ENCODE measurements around the gene SSH2. TPM values are rescaled to one million over a fixed set of nuclear protein-coding genes. Genes with fewer than 3 reads are reported as not detected.
"Not testable (repeated sequence)": the region's sequence is repeated elsewhere in the genome, so short reads cannot be mapped to it uniquely, and the experiment has no call there.

The SSH2 gene
- total and polyA plus RNA-seq, 2 experiments from 2014 or later = 9.9 to 12.7 TPM

DNA sequence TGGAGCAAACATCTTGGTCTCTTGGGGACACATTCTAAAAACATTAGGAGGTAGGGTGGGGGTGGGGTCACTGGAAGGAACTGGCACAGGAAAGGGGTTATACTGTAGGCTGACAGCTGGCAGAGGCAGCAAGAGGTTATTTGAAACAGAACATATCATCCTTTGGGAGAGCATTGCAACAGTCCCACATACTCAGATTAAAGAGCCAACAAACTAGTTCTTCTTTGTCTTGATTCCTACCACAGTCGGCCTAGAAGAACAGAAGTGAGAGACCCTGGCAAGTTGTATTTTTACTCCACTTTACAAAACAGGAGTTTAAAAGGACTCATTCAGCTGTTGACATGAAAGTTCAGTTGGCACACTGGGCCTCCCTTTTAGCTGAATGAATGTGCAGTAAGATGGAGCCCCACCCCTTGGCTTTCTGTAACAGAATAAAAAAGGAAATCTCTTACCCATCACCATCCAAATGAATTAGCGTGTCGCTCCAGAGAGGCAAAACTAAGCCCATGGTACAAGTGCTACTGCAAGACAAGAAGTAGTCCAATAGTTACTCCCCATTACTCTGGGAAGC, 252.7 kb downstream of the SSH2 start:
- Histone ChIP-seq H3K27ac (peak overlapping the region; percentile 23), H3K79me2 (no peaks in the 10 kb centered on the region), H3K4me1 (ENCODE audit: insufficient read depth) (peaks cover 1% of the 10 kb centered on the region), H2AFZ (no peak overlapping the region), H3K9me2 (replicated peaks; ENCODE audit: insufficient read depth) (no peaks in the 10 kb centered on the region), H3K36me3 (replicated peaks; ENCODE audit: insufficient read depth, low read depth) (no peaks in the 10 kb centered on the region), H3K27me3 (no peaks in the 10 kb centered on the region), H3K4me2 (peak overlapping the region; percentile 15), H4K20me1 (ENCODE audit: insufficient read depth, poor library complexity, severe bottlenecking) (no peaks in the 10 kb centered on the region), H3K4me3 (no peak overlapping the region), H3K9me3 (ENCODE audit: low read depth) (no peaks in the 10 kb centered on the region)
- 90% methylated on average over 3 of the region's 3 CpGs for WGBS (ENCODE audit: low lambda C conversion rate, missing lambda C conversion rate)
- no peak for DNase-seq (ENCODE audit: low spot score)
- no peak for TF ChIP-seq EZH2phosphoT487 (IDR thresholded peaks at IDR 0.05; ENCODE audit: low read depth, severe bottlenecking, unreplicated experiment)
- no peak for TF ChIP-seq CTCF (IDR thresholded peaks at IDR 0.05; ENCODE audit: poor library complexity)
- no peak for TF ChIP-seq EZH2 (IDR thresholded peaks at IDR 0.05; ENCODE audit: borderline replicate concordance)

DNA sequence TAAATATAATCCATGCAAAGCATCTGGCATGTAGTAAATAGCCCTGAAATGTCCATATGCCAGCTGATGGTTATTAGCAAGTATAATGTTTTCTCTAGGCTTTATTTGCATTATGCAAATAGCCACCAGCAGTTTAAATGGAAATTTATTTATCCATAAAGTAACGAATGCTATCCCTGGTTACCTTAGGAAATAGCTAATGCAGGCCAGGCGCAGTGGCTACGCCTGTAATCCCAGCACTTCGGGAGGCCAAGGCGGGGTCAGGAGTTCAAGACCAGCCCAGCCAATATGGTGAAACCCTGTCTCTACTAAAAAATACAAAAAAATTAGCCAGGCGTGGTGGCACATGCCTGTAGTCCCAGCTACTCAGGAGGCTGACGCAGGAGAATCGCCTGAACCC, 254.1 kb downstream of the SSH2 start:
- H3K27ac ChIP-seq; H3K4me3 ChIP-seq; H4K20me1 ChIP-seq (ENCODE audit: insufficient read depth, poor library complexity, severe bottlenecking); H3K4me1 ChIP-seq (ENCODE audit: insufficient read depth); H3K36me3 ChIP-seq (replicated peaks; ENCODE audit: insufficient read depth, low read depth); H3K79me2 ChIP-seq; H3K27me3 ChIP-seq; H3K9me3 ChIP-seq (ENCODE audit: low read depth); H2AFZ ChIP-seq; H3K4me2 ChIP-seq; DNase-seq (ENCODE audit: low spot score); H3K9me2 ChIP-seq (replicated peaks; ENCODE audit: insufficient read depth): not testable (repeated sequence)
- WGBS (ENCODE audit: low lambda C conversion rate, missing lambda C conversion rate) = 92% methylated on average over 8 of the region's 8 CpGs

DNA sequence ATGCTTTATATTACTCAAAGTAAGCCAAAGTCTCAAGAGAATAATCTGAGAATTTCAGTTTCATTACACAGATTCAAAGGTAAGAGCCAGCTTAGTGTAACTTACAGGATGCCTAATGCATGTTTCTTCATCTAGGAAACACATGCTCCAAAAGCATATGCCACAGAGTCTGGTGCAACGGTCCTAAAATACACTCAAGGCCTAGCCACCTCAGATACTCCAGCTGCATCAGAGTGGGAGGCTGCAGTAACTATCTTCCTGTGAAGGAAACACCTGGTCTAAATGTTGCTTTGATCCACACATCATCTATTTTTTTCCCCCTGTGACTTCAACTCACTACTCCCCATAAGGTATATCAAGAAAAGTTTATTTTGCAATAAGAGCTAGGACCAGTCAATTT, 255.7 kb downstream of the SSH2 start:
- Histone ChIP-seq H3K4me3 (no peak overlapping the region), H3K4me1 (ENCODE audit: insufficient read depth) (no peaks in the 10 kb centered on the region), H3K9me3 (ENCODE audit: low read depth) (no peaks in the 10 kb centered on the region), H3K36me3 (replicated peaks; ENCODE audit: insufficient read depth, low read depth) (no peaks in the 10 kb centered on the region), H3K27me3 (no peaks in the 10 kb centered on the region), H3K27ac (no peak overlapping the region), H2AFZ (no peak overlapping the region), H4K20me1 (ENCODE audit: insufficient read depth, poor library complexity, severe bottlenecking) (no peaks in the 10 kb centered on the region), H3K79me2 (no peaks in the 10 kb centered on the region), H3K4me2 (no peak overlapping the region), H3K9me2 (replicated peaks; ENCODE audit: insufficient read depth) (no peaks in the 10 kb centered on the region)
- no peak for DNase-seq (ENCODE audit: low spot score)
- 75% methylated on average over 1 of the region's 1 CpG for WGBS (ENCODE audit: low lambda C conversion rate, missing lambda C conversion rate)
- TF ChIP-seq CTCF (IDR thresholded peaks at IDR 0.05; ENCODE audit: poor library complexity) (no peak), EZH2phosphoT487 (IDR thresholded peaks at IDR 0.05; ENCODE audit: low read depth, severe bottlenecking, unreplicated experiment) (no peak), EZH2 (IDR thresholded peaks at IDR 0.05; ENCODE audit: borderline replicate concordance) (no peak)

GRCh38 chr17:29671661-29672060, 258.4 kb downstream of the SSH2 start:
- no peak for TF ChIP-seq CTCF (IDR thresholded peaks at IDR 0.05; ENCODE audit: poor library complexity)
- no peak for TF ChIP-seq EZH2 (IDR thresholded peaks at IDR 0.05; ENCODE audit: borderline replicate concordance)
- TF ChIP-seq EZH2phosphoT487 (IDR thresholded peaks at IDR 0.05; ENCODE audit: low read depth, severe bottlenecking, unreplicated experiment) = no peak
- Histone ChIP-seq H3K9me2 (replicated peaks; ENCODE audit: insufficient read depth) (no peaks in the 10 kb centered on the region), H3K4me2 (no peak overlapping the region), H4K20me1 (ENCODE audit: insufficient read depth, poor library complexity, severe bottlenecking) (no peaks in the 10 kb centered on the region), H3K9me3 (ENCODE audit: low read depth) (no peaks in the 10 kb centered on the region), H3K36me3 (replicated peaks; ENCODE audit: insufficient read depth, low read depth) (no peaks in the 10 kb centered on the region), H3K27ac (no peak overlapping the region), H2AFZ (no peak overlapping the region), H3K27me3 (no peaks in the 10 kb centered on the region), H3K4me3 (no peak overlapping the region), H3K79me2 (no peaks in the 10 kb centered on the region), H3K4me1 (ENCODE audit: insufficient read depth) (no peaks in the 10 kb centered on the region)
- no peak for DNase-seq (ENCODE audit: low spot score)
- 91% methylated on average over 5 of the region's 5 CpGs for WGBS (ENCODE audit: low lambda C conversion rate, missing lambda C conversion rate)
